K562 (cell line): ENCODE measurements around the gene WTAP. TPM values are rescaled to one million over a fixed set of nuclear protein-coding genes. Genes with fewer than 3 reads are reported as not detected.
A peak's percentile ranks its signal among the peaks of the same experiment; 100 is the strongest.

Experiments used
- CXXC5 ChIP-seq: fragments of 250-450 bp; sonication (Bioruptor Pico); IDR thresholded peaks from 2 replicates; pipeline ENCODE4 v1.8.0; 2022; ENCODE audit warnings: inconsistent platforms, mild to moderate bottlenecking, moderate library complexity
- FOXK1 ChIP-seq: sonication (generic); formaldehyde crosslinking; IDR thresholded peaks from 2 replicates; pipeline ENCODE4 v1.8.0; 2022; ENCODE audit warnings: missing genetic modification reagents, mild to moderate bottlenecking, borderline replicate concordance
- HDAC1 ChIP-seq, 2 experiments: fragments of 450-650 bp; IDR thresholded peaks; 2 replicates each; pipeline ENCODE4 v1.6.1; 2016 to 2017; ENCODE audit warnings: inconsistent platforms in 1 of 2, mild to moderate bottlenecking in 1 of 2, moderate library complexity in 1 of 2
- MAFG ChIP-seq: fragments of 450-650 bp; conservative IDR thresholded peaks from 2 replicates; pipeline ENCODE4 v1.6.1; 2016; ENCODE audit warnings: missing genetic modification characterization, missing compliant biosample characterization
- NBN ChIP-seq: fragments of 450-650 bp; IDR thresholded peaks from 2 replicates; pipeline ENCODE4 v1.6.1; 2016; ENCODE audit warnings: low read depth, mild to moderate bottlenecking
- OTX1 ChIP-seq: fragments of 450-650 bp; formaldehyde crosslinking; IDR thresholded peaks from 2 replicates; pipeline ENCODE4 v1.4.0; 2022; ENCODE audit warnings: mild to moderate bottlenecking
- PHF20 ChIP-seq: fragments of 450-650 bp; IDR thresholded peaks from 2 replicates; pipeline ENCODE4 v1.6.1; 2018; ENCODE audit not compliant: partially characterized antibody
- SIX5 ChIP-seq, 2 experiments: IDR thresholded peaks; 2 replicates each; pipeline ENCODE4 v1.6.1; 2011; ENCODE audit warnings: low read length in 2 of 2, borderline replicate concordance in 1 of 2, low read depth in 1 of 2, mild to moderate bottlenecking in 1 of 2, moderate library complexity in 1 of 2; ENCODE audit not compliant: insufficient read depth in 1 of 2
- STAT5B ChIP-seq: fragments of 250-450 bp; sonication (Bioruptor Pico); IDR thresholded peaks from 2 replicates; pipeline ENCODE4 v1.8.0; 2021; ENCODE audit warnings: mild to moderate bottlenecking, inconsistent platforms
- ZFX ChIP-seq: sonication (generic); formaldehyde crosslinking; IDR thresholded peaks from 2 replicates; pipeline ENCODE4 v1.8.0; 2022; ENCODE audit warnings: mild to moderate bottlenecking, missing genetic modification reagents, moderate library complexity
- ZNF398 ChIP-seq: fragments of 250-450 bp; sonication (Bioruptor Pico); IDR thresholded peaks from 2 replicates; pipeline ENCODE4 v1.8.0; 2021; ENCODE audit warnings: moderate library complexity, mild to moderate bottlenecking, inconsistent platforms
- polyA plus RNA-seq, 8 experiments: library from polyadenylated mRNA; depleted of rRNA in 4 of 8; stranded (reverse) in 5 of 8; unstranded in 3 of 8; fragments of >200 nt; fragmentation: Nextera tagmentation in 2 of 8; fragmentation: Illumina TruSeq in 1 of 8; extraction: Ambion mirVana in 2 of 8; extraction: Trizol in 1 of 8; gene quantifications; 2 replicates each; pipeline versions ENCODE4 v1.2.1 to v1.2.3, GENCODE V29; 2011 to 2014; ENCODE audit warnings: inconsistent platforms in 1 of 8, missing spikeins in 1 of 8
- total RNA-seq, 7 experiments: library from RNA; depleted of rRNA in 6 of 7; stranded (reverse); fragments of >200 nt in 6 of 7; fragmentation: Illumina TruSeq in 2 of 7; extraction: Trizol in 2 of 7; gene quantifications; 2 replicates each; pipeline versions ENCODE4 v1.2.1 to v1.2.3, GENCODE V29; 2011 to 2021; ENCODE audit warnings: low replicate concordance in 1 of 7
- TF ChIP-seq, protein P1 (sequence below): sonication (generic); formaldehyde crosslinking; IDR thresholded peaks from 2 replicates; pipeline ENCODE4 v1.8.0; 2022; ENCODE audit warnings: mild to moderate bottlenecking, missing genetic modification reagents
- TF ChIP-seq, protein P2 (sequence below): IDR thresholded peaks from 2 replicates; pipeline ENCODE4 v1.6.1; 2011; ENCODE audit warnings: borderline replicate concordance, low read depth, mild to moderate bottlenecking, moderate library complexity, low read length; ENCODE audit not compliant: insufficient read depth, poor library complexity, severe bottlenecking
- TF ChIP-seq, protein P3 (sequence below), 2 experiments: fragments of 250-450 bp in 1 of 2; fragments of 450-650 bp in 1 of 2; sonication (Bioruptor Pico) in 1 of 2; IDR thresholded peaks; 2 replicates each; pipeline versions ENCODE4 v1.6.1 to v1.8.0; 2016 to 2021; ENCODE audit warnings: mild to moderate bottlenecking in 2 of 2, moderate library complexity in 2 of 2, missing compliant biosample characterization in 1 of 2, missing genetic modification characterization in 1 of 2
- TF ChIP-seq, protein P4 (sequence below): fragments of 450-650 bp; formaldehyde crosslinking; IDR thresholded peaks from 2 replicates; pipeline ENCODE4 v1.4.0; 2020; ENCODE audit warnings: mild to moderate bottlenecking, moderate library complexity

WTAP gene
- total and polyA plus RNA-seq, 9 of the 15 experiments (the other 6 are each of a cell fraction or from before 2014, with no cell fraction given) = 52.4 to 156 (median 110) TPM

DNA sequence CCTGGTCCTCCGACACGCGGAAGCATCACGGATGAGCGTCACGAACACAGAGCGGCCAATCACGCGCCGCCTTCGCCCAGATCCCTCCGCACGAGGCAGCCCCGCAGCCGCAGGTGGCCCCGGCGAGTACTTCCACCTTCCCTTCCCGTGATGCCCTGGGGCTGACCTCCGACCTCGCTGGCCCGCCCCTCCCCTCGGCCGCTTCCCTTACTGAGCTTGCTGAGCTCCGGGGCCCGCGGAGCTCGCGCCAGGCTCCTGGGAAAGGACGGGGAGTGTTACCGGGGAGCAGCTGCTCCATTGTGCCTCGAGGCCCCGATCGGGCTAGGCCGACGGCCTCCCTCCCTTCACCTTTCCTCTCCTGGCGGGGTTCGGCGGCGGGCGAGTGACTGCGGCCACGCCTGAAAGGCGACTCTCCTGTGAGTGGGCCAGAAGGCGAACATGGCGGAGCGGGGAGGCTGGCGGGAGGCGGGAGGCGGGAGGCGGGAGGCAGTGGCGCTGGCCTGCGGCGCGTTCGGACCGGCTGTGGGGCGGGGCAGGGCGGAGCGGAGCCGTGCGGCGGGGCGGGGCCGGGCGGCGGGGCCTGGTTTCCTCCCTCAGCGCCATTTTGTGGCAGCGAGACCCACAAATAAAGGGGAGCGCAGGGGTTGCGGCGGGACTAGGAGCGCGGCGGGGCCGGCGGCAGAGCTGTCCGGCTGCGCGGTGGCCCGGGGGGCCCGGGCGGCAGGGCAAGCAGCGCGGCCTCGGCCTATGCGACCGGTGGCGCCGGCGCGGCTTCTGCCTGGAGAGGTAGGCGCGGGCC is at the start of gene WTAP (continued):
- TF ChIP-seq HDAC1 (IDR thresholded peaks at IDR 0.05) = peak in 1 of 2 experiments; percentile 96; a peak in 2 of 4 replicates
- peak; percentile 96 for TF ChIP-seq ZFX (CRISPR knock-in tag)
- TF ChIP-seq ZNF398 (CRISPR knock-in tag) = no peak
- TF ChIP-seq, protein P1, sequence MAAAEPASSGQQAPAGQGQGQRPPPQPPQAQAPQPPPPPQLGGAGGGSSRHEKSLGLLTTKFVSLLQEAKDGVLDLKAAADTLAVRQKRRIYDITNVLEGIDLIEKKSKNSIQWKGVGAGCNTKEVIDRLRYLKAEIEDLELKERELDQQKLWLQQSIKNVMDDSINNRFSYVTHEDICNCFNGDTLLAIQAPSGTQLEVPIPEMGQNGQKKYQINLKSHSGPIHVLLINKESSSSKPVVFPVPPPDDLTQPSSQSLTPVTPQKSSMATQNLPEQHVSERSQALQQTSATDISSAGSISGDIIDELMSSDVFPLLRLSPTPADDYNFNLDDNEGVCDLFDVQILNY (CRISPR knock-in tag) = peak; percentile 98
- 0 out of 4 replicates have a peak, but pooled peaks of 1 of the 2 experiments have one; percentile 10 for TF ChIP-seq SIX5 (IDR thresholded peaks at IDR 0.05; ENCODE audit: borderline replicate concordance in 1 of 2, insufficient read depth in 1 of 2, low read depth in 1 of 2, low read length in 2 of 2)
- TF ChIP-seq, protein P2, sequence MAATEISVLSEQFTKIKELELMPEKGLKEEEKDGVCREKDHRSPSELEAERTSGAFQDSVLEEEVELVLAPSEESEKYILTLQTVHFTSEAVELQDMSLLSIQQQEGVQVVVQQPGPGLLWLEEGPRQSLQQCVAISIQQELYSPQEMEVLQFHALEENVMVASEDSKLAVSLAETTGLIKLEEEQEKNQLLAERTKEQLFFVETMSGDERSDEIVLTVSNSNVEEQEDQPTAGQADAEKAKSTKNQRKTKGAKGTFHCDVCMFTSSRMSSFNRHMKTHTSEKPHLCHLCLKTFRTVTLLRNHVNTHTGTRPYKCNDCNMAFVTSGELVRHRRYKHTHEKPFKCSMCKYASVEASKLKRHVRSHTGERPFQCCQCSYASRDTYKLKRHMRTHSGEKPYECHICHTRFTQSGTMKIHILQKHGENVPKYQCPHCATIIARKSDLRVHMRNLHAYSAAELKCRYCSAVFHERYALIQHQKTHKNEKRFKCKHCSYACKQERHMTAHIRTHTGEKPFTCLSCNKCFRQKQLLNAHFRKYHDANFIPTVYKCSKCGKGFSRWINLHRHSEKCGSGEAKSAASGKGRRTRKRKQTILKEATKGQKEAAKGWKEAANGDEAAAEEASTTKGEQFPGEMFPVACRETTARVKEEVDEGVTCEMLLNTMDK = no peak
- TF ChIP-seq NBN = peak; percentile 96
- peak; percentile 96 for TF ChIP-seq PHF20
- peak; percentile 66; the same call in 1 of the 2 replicates for TF ChIP-seq OTX1 (CRISPR knock-in tag)
- TF ChIP-seq, protein P3, sequence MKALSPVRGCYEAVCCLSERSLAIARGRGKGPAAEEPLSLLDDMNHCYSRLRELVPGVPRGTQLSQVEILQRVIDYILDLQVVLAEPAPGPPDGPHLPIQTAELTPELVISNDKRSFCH (CRISPR knock-in tag; IDR thresholded peaks at IDR 0.05) = no peak
- TF ChIP-seq, protein P3 (tag; IDR thresholded peaks at IDR 0.05) = peak; percentile 89
- no peak for TF ChIP-seq STAT5B (CRISPR knock-in tag)
- peak; percentile 100 for TF ChIP-seq CXXC5
- TF ChIP-seq MAFG (tag) = no peak
- peak; percentile 97; the same call in 1 of the 2 replicates for TF ChIP-seq FOXK1
- TF ChIP-seq, protein P4, sequence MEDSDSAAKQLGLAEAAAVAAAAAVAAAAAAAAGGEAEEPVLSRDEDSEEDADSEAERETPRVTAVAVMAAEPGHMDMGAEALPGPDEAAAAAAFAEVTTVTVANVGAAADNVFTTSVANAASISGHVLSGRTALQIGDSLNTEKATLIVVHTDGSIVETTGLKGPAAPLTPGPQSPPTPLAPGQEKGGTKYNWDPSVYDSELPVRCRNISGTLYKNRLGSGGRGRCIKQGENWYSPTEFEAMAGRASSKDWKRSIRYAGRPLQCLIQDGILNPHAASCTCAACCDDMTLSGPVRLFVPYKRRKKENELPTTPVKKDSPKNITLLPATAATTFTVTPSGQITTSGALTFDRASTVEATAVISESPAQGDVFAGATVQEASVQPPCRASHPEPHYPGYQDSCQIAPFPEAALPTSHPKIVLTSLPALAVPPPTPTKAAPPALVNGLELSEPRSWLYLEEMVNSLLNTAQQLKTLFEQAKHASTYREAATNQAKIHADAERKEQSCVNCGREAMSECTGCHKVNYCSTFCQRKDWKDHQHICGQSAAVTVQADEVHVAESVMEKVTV (CRISPR knock-in tag) = no peak
